Measurements from ENCODE around the gene SLC2A4RG. TPM values are rescaled to one million over a fixed set of nuclear protein-coding genes. Genes with fewer than 3 reads are reported as not detected.

SLC2A4RG gene
- total RNA-seq (100 to 1,000 TPM; 123 to 125 TPM), total RNA-seq (4.5 to 106 (median 45.8) reads per million in 172 experiments)
- polyA plus RNA-seq (2013, experiment 1 of 2): 92.0 TPM
- polyA plus RNA-seq (2013, experiment 2 of 2): 108 TPM

GRCh38 chr20:63739130-63740069 is at the start of gene SLC2A4RG:
Gene SLC2A4RG, plus strand, starts transcription at chr20:63739776. Its CDS starts 137 bp downstream, at chr20:63739913.
- H3K36me3 ChIP-seq (ENCODE audit: insufficient read depth, low read length): peaks cover 57% of the 10 kb centered on the region
- H3K9me3 ChIP-seq (ENCODE audit: control insufficient read depth in 1 of 2, insufficient read depth in 1 of 2, low read length in 2 of 2): no peaks in the 10 kb centered on the region
- H3K4me1 Mint-ChIP-seq (ENCODE audit: low read depth): peaks cover 16% of the 10 kb centered on the region
- H3K4me1 ChIP-seq (ENCODE audit: insufficient read depth, low read length): peaks cover 56% of the 10 kb centered on the region
- H3K27ac ChIP-seq (ENCODE audit: low read depth in 1 of 2, low read length in 2 of 2): peak within 1 kb of the TSS; percentile 34 to 53
- ChIA-PET POLR2A (interaction anchor here (1.0 to 9.9 kb wide), 13 partner anchors 12 to 241 kb away, joined by 3 to 168 read pairs (median 6); partner anchors contain the start of genes ARFRP1, PTK6 and ZGPAT), CTCF (interaction anchor here (0.6 to 6.3 kb wide), 4 partner anchors 32 to 125 kb away, joined by 3 to 44 read pairs (median 10); partner anchors contain the start of genes ARFRP1 and ZGPAT)
- peak in 11 of 14 experiments; percentile 49 to 90 (median 72) for DNase-seq
- intact Hi-C loops (cut with DNase I, micrococcal nuclease): loop anchor here (2.0 to 10.0 kb wide), 4 partner anchors 43 to 85 kb away; partner anchors contain the start of genes RTEL1 (in 2 of the 2) and STMN3 (in 1 of the 2)
- peak within 1 kb of the TSS; percentile 92 for H3K4me3 ChIP-seq (ENCODE audit: low read length)
- no peak for TF ChIP-seq CTCF (IDR thresholded peaks at IDR 0.05)
- ATAC-seq (ENCODE audit: poor library complexity): peak; percentile 8
- H3K4me3 Mint-ChIP-seq: peak within 1 kb of the TSS; percentile 80
- H3K36me3 Mint-ChIP-seq (ENCODE audit: low read depth): peaks cover 24% of the 10 kb centered on the region
- no peaks in the 10 kb centered on the region for H3K27me3 ChIP-seq (ENCODE audit: control insufficient read depth in 1 of 2, insufficient read depth in 2 of 2, low read length in 2 of 2)
- no peaks in the 10 kb centered on the region for H3K27me3 Mint-ChIP-seq
- H3K9me3 Mint-ChIP-seq: no peaks in the 10 kb centered on the region
- no peak within 1 kb of the TSS for H3K27ac Mint-ChIP-seq

- Histone ChIP-seq H3K4me3 (ENCODE audit: low read length) (no peak overlapping the region), H3K27me3 (ENCODE audit: control insufficient read depth in 1 of 2, insufficient read depth in 2 of 2, low read length in 2 of 2) (no peaks in the 10 kb centered on the region), H3K27ac (ENCODE audit: low read depth in 1 of 2, low read length in 2 of 2) (no peak overlapping the region), H3K4me1 (ENCODE audit: insufficient read depth, low read length) (peaks cover 34% of the 10 kb centered on the region), H3K36me3 (ENCODE audit: insufficient read depth, low read length) (no peaks in the 10 kb centered on the region), H3K9me3 (ENCODE audit: control insufficient read depth in 1 of 2, insufficient read depth in 1 of 2, low read length in 2 of 2) (peaks cover 0 to 18% of the 10 kb centered on the region in 2 experiments)
- ChIA-PET CTCF (no interaction called here), POLR2A (no interaction called here)
- no peak for TF ChIP-seq CTCF (IDR thresholded peaks at IDR 0.05)
- Mint-ChIP-seq H3K4me1 (ENCODE audit: low read depth) (no peaks in the 10 kb centered on the region), H3K27me3 (no peaks in the 10 kb centered on the region), H3K27ac (no peak overlapping the region), H3K36me3 (ENCODE audit: low read depth) (no peaks in the 10 kb centered on the region), H3K9me3 (no peaks in the 10 kb centered on the region), H3K4me3 (no peak overlapping the region)
- no peak for ATAC-seq (ENCODE audit: poor library complexity)
- intact Hi-C loops (cut with DNase I, micrococcal nuclease): no loop called here
- no peak for DNase-seq
Measured at GRCh38 chr20:63690003-63690897, 49.3 kb upstream of the SLC2A4RG start.
